H9 (cell line): ENCODE results near the gene C19orf44. TPM values are rescaled to one million over a fixed set of nuclear protein-coding genes. Genes with fewer than 3 reads are reported as not detected.

ENCODE experiments used
- DNase-seq: peaks from one replicate; pipeline ENCODE4 v3.0.0-alpha.2; 2017
- H2AFZ ChIP-seq: one replicate; pipeline ENCODE4 v1.6.1; 2013; ENCODE audit warnings: mild to moderate bottlenecking, low read length, control low read depth, moderate library complexity
- H2AK5ac ChIP-seq: 2 replicates; pipeline ENCODE4 v1.6.1; 2013; ENCODE audit warnings: low read length, control low read depth, mixed read lengths; ENCODE audit not compliant: insufficient read length
- H2BK120ac ChIP-seq: one replicate; pipeline ENCODE4 v1.6.1; 2013; ENCODE audit warnings: low read depth, mild to moderate bottlenecking, low read length, control low read depth, inconsistent platforms; ENCODE audit not compliant: poor library complexity, severe bottlenecking
- H2BK12ac ChIP-seq: 2 replicates; pipeline ENCODE4 v1.6.1; 2013; ENCODE audit warnings: low read length, control low read depth, mixed read lengths, low read depth; ENCODE audit not compliant: insufficient read length
- H2BK15ac ChIP-seq: 2 replicates; pipeline ENCODE4 v1.6.1; 2013; ENCODE audit warnings: low read depth, low read length, control low read depth
- H2BK20ac ChIP-seq: one replicate; pipeline ENCODE4 v1.6.1; 2013; ENCODE audit warnings: low read depth, mild to moderate bottlenecking, low read length, control low read depth, inconsistent platforms; ENCODE audit not compliant: poor library complexity, severe bottlenecking
- H2BK5ac ChIP-seq: 2 replicates; pipeline ENCODE4 v1.6.1; 2013; ENCODE audit warnings: low read length, control low read depth, mixed read lengths; ENCODE audit not compliant: insufficient read length
- H3K14ac ChIP-seq: 2 replicates; pipeline ENCODE4 v1.6.1; 2013; ENCODE audit warnings: low read length, control low read depth; ENCODE audit not compliant: insufficient read depth
- H3K18ac ChIP-seq: 2 replicates; pipeline ENCODE4 v1.6.1; 2013; ENCODE audit warnings: low read depth, mild to moderate bottlenecking, mixed read lengths, low read length, control low read depth; ENCODE audit not compliant: insufficient read length
- H3K23ac ChIP-seq: 2 replicates; pipeline ENCODE4 v1.6.1; 2013; ENCODE audit warnings: low read length, control low read depth, mixed read lengths, low read depth; ENCODE audit not compliant: insufficient read length
- H3K23me2 ChIP-seq: 2 replicates; pipeline ENCODE4 v1.6.1; 2013; ENCODE audit warnings: low read depth, mild to moderate bottlenecking, mixed read lengths, low read length, control low read depth; ENCODE audit not compliant: insufficient read length, poor library complexity, severe bottlenecking
- H3K27ac ChIP-seq: 2 replicates; pipeline ENCODE4 v1.5.1; 2013; ENCODE audit warnings: low read length, control low read depth, mixed read lengths, low read depth; ENCODE audit not compliant: insufficient read length
- H3K27me3 ChIP-seq: 2 replicates; pipeline ENCODE4 v1.6.1; 2013; ENCODE audit warnings: low read length, control low read depth, inconsistent platforms; ENCODE audit not compliant: insufficient read depth
- H3K4ac ChIP-seq: 2 replicates; pipeline ENCODE4 v1.6.1; 2013; ENCODE audit warnings: low read depth, mild to moderate bottlenecking, control low read depth, inconsistent platforms, low read length, moderate library complexity
- H3K4me1 ChIP-seq: 2 replicates; pipeline ENCODE4 v1.6.1; 2013; ENCODE audit warnings: low read length, control low read depth, inconsistent platforms; ENCODE audit not compliant: insufficient read depth
- H3K4me2 ChIP-seq: 2 replicates; pipeline ENCODE4 v1.6.1; 2013; ENCODE audit warnings: low read length, control low read depth, mixed read lengths; ENCODE audit not compliant: insufficient read length, insufficient read depth
- H3K56ac ChIP-seq: 2 replicates; pipeline ENCODE4 v1.6.1; 2013; ENCODE audit warnings: low read depth, mild to moderate bottlenecking, mixed read lengths, low read length, control low read depth; ENCODE audit not compliant: insufficient read length
- H3K79me1 ChIP-seq: 2 replicates; pipeline ENCODE4 v1.6.1; 2013; ENCODE audit warnings: low read depth, mild to moderate bottlenecking, moderate library complexity, low read length, control low read depth, inconsistent platforms; ENCODE audit not compliant: insufficient read depth, poor library complexity, severe bottlenecking
- H3K79me2 ChIP-seq: 2 replicates; pipeline ENCODE4 v1.6.1; 2013; ENCODE audit warnings: low read length, control low read depth, inconsistent platforms; ENCODE audit not compliant: insufficient read depth
- H3K9ac ChIP-seq: 2 replicates; pipeline ENCODE4 v1.6.1; 2013; ENCODE audit warnings: low read length, control low read depth, mixed read lengths; ENCODE audit not compliant: insufficient read length; ENCODE audit errors: extremely low read depth
- H3K9me3 ChIP-seq: one replicate; pipeline ENCODE4 v1.6.1; 2013; ENCODE audit warnings: low read depth, low read length, inconsistent platforms; ENCODE audit not compliant: control insufficient read depth
- H3T11ph ChIP-seq: one replicate; pipeline ENCODE4 v1.6.1; 2013; ENCODE audit warnings: mild to moderate bottlenecking, low read length, control low read depth, inconsistent platforms
- H4K20me1 ChIP-seq: one replicate; pipeline ENCODE4 v1.6.1; 2013; ENCODE audit not compliant: control insufficient read depth, insufficient read length, insufficient read depth
- H4K5ac ChIP-seq: 2 replicates; pipeline ENCODE4 v1.6.1; 2013; ENCODE audit warnings: low read depth, mild to moderate bottlenecking, mixed read lengths, low read length, control low read depth; ENCODE audit not compliant: insufficient read length
- H4K8ac ChIP-seq: replicated peaks from 2 replicates; pipeline ENCODE4 v1.6.1; 2013; ENCODE audit warnings: low read length, control low read depth, mixed read lengths, low read depth; ENCODE audit not compliant: insufficient read length
- H4K91ac ChIP-seq: 2 replicates; pipeline ENCODE4 v1.6.1; 2013; ENCODE audit warnings: low read depth, mild to moderate bottlenecking, moderate library complexity, mixed read lengths, low read length, control low read depth; ENCODE audit not compliant: insufficient read length
- H3K27ac Mint-ChIP-seq, 3 experiments: 2 replicates in 2 of 3; 3 replicates in 1 of 3; pipeline ENCODE4 v1.8.0; 2020 to 2021; ENCODE audit warnings: mixed read lengths in 3 of 3, mild to moderate bottlenecking in 1 of 3, moderate library complexity in 1 of 3
- H3K27me3 Mint-ChIP-seq: 2 replicates; pipeline ENCODE4 v1.8.0; 2021; ENCODE audit warnings: low read depth, mild to moderate bottlenecking, moderate library complexity, mixed read lengths
- H3K36me3 Mint-ChIP-seq, 3 experiments: 2 replicates in 2 of 3; 3 replicates in 1 of 3; pipeline ENCODE4 v1.8.0; 2020 to 2021; ENCODE audit warnings: low read depth in 3 of 3, mixed read lengths in 3 of 3; ENCODE audit not compliant: insufficient read depth in 1 of 3
- H3K4me1 Mint-ChIP-seq, 2 experiments: 2 replicates each; pipeline ENCODE4 v1.8.0; 2020; ENCODE audit warnings: mixed read lengths in 2 of 2
- H3K4me3 Mint-ChIP-seq, 2 experiments: 2 replicates in 1 of 2; 3 replicates in 1 of 2; pipeline ENCODE4 v1.8.0; 2020 to 2021; ENCODE audit warnings: mild to moderate bottlenecking in 2 of 2, mixed read lengths in 2 of 2, moderate library complexity in 1 of 2
- H3K9me3 Mint-ChIP-seq, 2 experiments: 2 replicates in 1 of 2; 3 replicates in 1 of 2; pipeline ENCODE4 v1.8.0; 2020; ENCODE audit warnings: mild to moderate bottlenecking in 2 of 2, mixed read lengths in 2 of 2, moderate library complexity in 1 of 2
- CTCF ChIP-seq: fragments of 200-600 bp; sonication (generic); conservative IDR thresholded peaks from 3 replicates; pipeline ENCODE4 v1.8.0; 2021; ENCODE audit warnings: antibody characterized with exemption, mild to moderate bottlenecking
- WGBS: extraction: QIAGEN DNeasy Blood & Tissue Kit; methylation state at CpG from one replicate; pipeline ENCODE4 v1.1.7; 2013; ENCODE audit warnings: missing lambda C conversion rate, low lambda C conversion rate, mixed read lengths; ENCODE audit not compliant: insufficient read length; ENCODE audit errors: extremely low coverage; 5-methylcytosine and 5-hydroxymethylcytosine counted together
- total RNA-seq: library from RNA; stranded (reverse); gene quantifications from 2 replicates; pipeline ENCODE4 v1.2.1, GENCODE V29; 2021

The C19orf44 gene
- total RNA-seq, 1 experiment from 2014 or later = 6.4 TPM

DNA sequence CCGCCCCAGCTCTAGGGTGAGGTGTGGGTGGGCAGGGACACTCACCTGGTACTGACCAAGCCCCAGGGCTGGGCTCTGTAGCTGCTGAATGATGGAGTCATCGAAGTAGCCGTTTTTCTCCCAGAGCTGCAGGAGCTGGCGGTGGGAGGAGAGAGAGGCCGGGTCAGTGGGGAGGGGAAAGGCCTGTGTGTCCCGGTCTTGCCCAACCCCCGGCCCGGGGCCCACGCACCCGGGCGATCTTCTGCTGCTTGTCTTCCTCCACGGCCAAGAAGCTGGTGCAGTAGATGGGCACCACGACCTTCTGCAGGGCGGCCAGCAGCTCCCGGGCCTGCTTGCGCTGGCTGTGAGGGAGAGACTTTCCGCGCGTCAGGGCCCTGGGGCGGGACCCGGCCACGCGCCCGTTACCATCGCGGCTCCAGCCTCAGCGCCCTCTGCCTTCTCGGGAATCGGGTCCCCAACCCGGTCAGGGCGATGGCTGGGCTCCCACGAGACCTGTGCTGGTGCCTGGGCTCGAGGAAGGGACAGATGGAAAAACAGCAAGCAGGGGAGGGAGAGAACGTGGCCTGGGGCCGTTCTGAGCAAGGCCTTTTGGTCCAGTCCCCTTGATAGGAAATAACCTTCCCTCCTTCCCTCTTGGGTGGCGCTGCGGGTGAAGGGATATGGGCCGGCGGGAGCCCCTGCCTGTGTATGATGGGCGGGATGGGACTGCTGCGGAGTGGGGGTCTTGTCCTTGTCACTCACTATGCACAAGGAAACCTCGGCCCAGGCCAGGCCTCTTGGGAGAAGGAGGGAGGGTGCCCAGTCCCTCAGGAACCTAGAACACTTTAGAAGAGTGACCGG lies 34.6 kb downstream of the C19orf44 start:
- peaks cover 57 to 94% (median 86%) of the 10 kb centered on the region in 3 experiments for H3K36me3 Mint-ChIP-seq
- H3K4me3 Mint-ChIP-seq = no peak overlapping the region; a peak in 1 of 5 replicates
- no peaks in the 10 kb centered on the region for H3K9me3 Mint-ChIP-seq

More for the DNA sequence above, 34.6 kb downstream of the C19orf44 start:
- Histone ChIP-seq H3K23me2 (no peaks in the 10 kb centered on the region), H3K14ac (no peak overlapping the region), H3K4me1 (no peaks in the 10 kb centered on the region), H3K4ac (no peak overlapping the region), H3K56ac (no peak overlapping the region), H3K27me3 (no peaks in the 10 kb centered on the region), H3K9ac (no peak overlapping the region), H4K20me1 (no peaks in the 10 kb centered on the region), H3K9me3 (no peaks in the 10 kb centered on the region), H3T11ph (no peak overlapping the region), H3K4me2 (no peak overlapping the region), H2BK5ac (no peak overlapping the region), H4K91ac (no peak overlapping the region), H4K8ac (no peak overlapping the region), H4K5ac (no peak overlapping the region), H2AK5ac (no peak overlapping the region), H3K18ac (no peak overlapping the region), H2BK12ac (no peak overlapping the region), H3K23ac (no peak overlapping the region), H2BK20ac (no peak overlapping the region), H2BK15ac (no peak overlapping the region), H3K79me2 (no peaks in the 10 kb centered on the region), H3K27ac (no peak overlapping the region), H3K79me1 (peaks cover 2% of the 10 kb centered on the region), H2BK120ac (no peak overlapping the region), H2AFZ (no peak overlapping the region)
- WGBS = no CpG with 5 or more reads among the region's 43 CpGs
- DNase-seq = no peak
- no peak for TF ChIP-seq CTCF
- Mint-ChIP-seq H3K27me3 (no peaks in the 10 kb centered on the region), H3K4me1 (no peaks in the 10 kb centered on the region), H3K27ac (peak overlapping the region in 1 of 3 experiments; percentile 44; a peak in 1 of 7 replicates)
